K562 (cell line): Measurements from ENCODE around the gene RASSF7. TPM values are rescaled to one million over a fixed set of nuclear protein-coding genes. Genes with fewer than 3 reads are reported as not detected.

Experiments
- BHLHE40 ChIP-seq: IDR thresholded peaks from 2 replicates; pipeline ENCODE4 v1.6.1; 2011; ENCODE audit warnings: low read length, improper control_type of control experiment
- CEBPB ChIP-seq: fragments of 450-650 bp; IDR thresholded peaks from 2 replicates; pipeline ENCODE4 v1.6.1; 2016; ENCODE audit warnings: missing genetic modification characterization, missing compliant biosample characterization
- CEBPG ChIP-seq, 3 experiments: fragments of 200-800 bp in 1 of 3; sonication (Bioruptor generic) in 1 of 3; sonication (generic) in 1 of 3; formaldehyde crosslinking in 1 of 3; IDR thresholded peaks in 2 of 3; conservative IDR thresholded peaks in 1 of 3; 2 replicates each; pipeline versions ENCODE4 v1.6.1 to v1.8.0; 2016 to 2022; ENCODE audit warnings: missing compliant biosample characterization in 2 of 3, missing genetic modification characterization in 2 of 3, mild to moderate bottlenecking in 1 of 3, missing genetic modification reagents in 1 of 3
- DNMT1 ChIP-seq: fragments of 450-650 bp; IDR thresholded peaks from 2 replicates; pipeline ENCODE4 v1.6.1; 2016; ENCODE audit warnings: antibody characterized with exemption, mild to moderate bottlenecking
- JUN ChIP-seq, 2 experiments: sonication (generic) in 1 of 2; formaldehyde crosslinking in 1 of 2; IDR thresholded peaks; 2 replicates each; pipeline versions ENCODE4 v1.6.1 to v1.8.0; 2012 to 2022; ENCODE audit warnings: borderline replicate concordance in 2 of 2, mild to moderate bottlenecking in 2 of 2, improper control_type of control experiment in 1 of 2, low read depth in 1 of 2, low read length in 1 of 2, missing genetic modification reagents in 1 of 2
- JUND ChIP-seq, 2 experiments: IDR thresholded peaks; 2 replicates in 1 of 2; 3 replicates in 1 of 2; pipeline ENCODE4 v1.6.1; 2011; ENCODE audit warnings: borderline replicate concordance in 2 of 2, low read depth in 2 of 2, low read length in 2 of 2, improper control_type of control experiment in 1 of 2, missing biosample characterization in 1 of 2, missing genetic modification characterization in 1 of 2, missing genetic modification reagents in 1 of 2
- KHSRP ChIP-seq: fragments of 450-650 bp; IDR thresholded peaks from 2 replicates; pipeline ENCODE4 v1.6.1; 2017
- NRF1 ChIP-seq, 2 experiments: fragments of 450-650 bp; IDR thresholded peaks in 1 of 2; conservative IDR thresholded peaks in 1 of 2; 2 replicates each; pipeline ENCODE4 v1.6.1; 2014; ENCODE audit warnings: mild to moderate bottlenecking in 2 of 2
- RBM14 ChIP-seq: fragments of 200-400 bp; formaldehyde crosslinking; IDR thresholded peaks from 2 replicates; pipeline ENCODE4 v1.6.1; 2018; ENCODE audit warnings: low read depth, mild to moderate bottlenecking, low read length, moderate library complexity, borderline replicate concordance; ENCODE audit not compliant: insufficient read depth
- SMARCE1 ChIP-seq: fragments of 450-650 bp; IDR thresholded peaks from 2 replicates; pipeline ENCODE4 v1.7.1; 2016; ENCODE audit warnings: mild to moderate bottlenecking
- TRIM24 ChIP-seq, 2 experiments: fragments of 450-650 bp; IDR thresholded peaks; 2 replicates each; pipeline ENCODE4 v1.6.1; 2016
- ZNF316 ChIP-seq: fragments of 450-650 bp; IDR thresholded peaks from 2 replicates; pipeline ENCODE4 v1.6.1; 2016
- polyA plus RNA-seq, 8 experiments: library from polyadenylated mRNA; depleted of rRNA in 4 of 8; stranded (reverse) in 5 of 8; unstranded in 3 of 8; fragments of >200 nt; fragmentation: Nextera tagmentation in 2 of 8; fragmentation: Illumina TruSeq in 1 of 8; extraction: Ambion mirVana in 2 of 8; extraction: Trizol in 1 of 8; gene quantifications; 2 replicates each; pipeline versions ENCODE4 v1.2.1 to v1.2.3, GENCODE V29; 2011 to 2014; ENCODE audit warnings: inconsistent platforms in 1 of 8, missing spikeins in 1 of 8
- total RNA-seq, 7 experiments: library from RNA; depleted of rRNA in 6 of 7; stranded (reverse); fragments of >200 nt in 6 of 7; fragmentation: Illumina TruSeq in 2 of 7; extraction: Trizol in 2 of 7; gene quantifications; 2 replicates each; pipeline versions ENCODE4 v1.2.1 to v1.2.3, GENCODE V29; 2011 to 2021; ENCODE audit warnings: low replicate concordance in 1 of 7
- TF ChIP-seq, protein P1 (sequence below): fragments of 450-650 bp; IDR thresholded peaks from 2 replicates; pipeline ENCODE4 v1.6.1; 2018; ENCODE audit not compliant: partially characterized antibody
- TF ChIP-seq, protein P2 (sequence below), 2 experiments: fragments of 450-650 bp in 1 of 2; sonication (generic) in 1 of 2; formaldehyde crosslinking in 1 of 2; IDR thresholded peaks; 2 replicates each; pipeline versions ENCODE4 v1.7.1 to v1.9.0; 2016 to 2022; ENCODE audit warnings: inconsistent platforms in 1 of 2, mild to moderate bottlenecking in 1 of 2, missing genetic modification reagents in 1 of 2

RASSF7 gene
- total and polyA plus RNA-seq, 9 of the 15 experiments (the other 6 are each of a cell fraction or from before 2014, with no cell fraction given), result 0.41 to 45.2 (median 18.6) TPM

DNA sequence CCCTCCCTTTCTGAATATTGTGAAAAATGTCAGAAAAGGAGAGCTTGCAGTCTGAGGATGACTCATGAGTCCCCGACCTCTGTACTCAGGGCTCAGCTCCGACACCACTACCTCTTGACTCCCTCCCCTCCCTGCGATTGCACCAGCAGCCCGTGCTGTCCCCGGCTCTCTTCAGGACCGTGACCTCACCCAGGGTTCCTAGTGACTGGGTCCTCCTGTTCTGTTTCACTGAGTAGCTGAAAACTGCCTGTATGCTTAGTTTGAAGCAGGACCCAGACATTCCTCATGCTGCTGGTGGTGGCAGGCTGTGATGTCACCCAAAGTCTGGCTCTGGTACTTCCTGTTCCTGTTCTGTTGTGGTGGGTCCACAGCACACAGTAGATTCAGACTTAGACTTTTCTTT lies 27.2 kb downstream of the RASSF7 start (continued):
- peak; percentile 91 for TF ChIP-seq JUND (IDR thresholded peaks at IDR 0.05; ENCODE audit: borderline replicate concordance, low read depth, low read length)
- peak; percentile 82; the same call in 2 of the 3 replicates for TF ChIP-seq JUND (tag; IDR thresholded peaks at IDR 0.05; ENCODE audit: borderline replicate concordance, low read depth, low read length)
- TF ChIP-seq, protein P1, sequence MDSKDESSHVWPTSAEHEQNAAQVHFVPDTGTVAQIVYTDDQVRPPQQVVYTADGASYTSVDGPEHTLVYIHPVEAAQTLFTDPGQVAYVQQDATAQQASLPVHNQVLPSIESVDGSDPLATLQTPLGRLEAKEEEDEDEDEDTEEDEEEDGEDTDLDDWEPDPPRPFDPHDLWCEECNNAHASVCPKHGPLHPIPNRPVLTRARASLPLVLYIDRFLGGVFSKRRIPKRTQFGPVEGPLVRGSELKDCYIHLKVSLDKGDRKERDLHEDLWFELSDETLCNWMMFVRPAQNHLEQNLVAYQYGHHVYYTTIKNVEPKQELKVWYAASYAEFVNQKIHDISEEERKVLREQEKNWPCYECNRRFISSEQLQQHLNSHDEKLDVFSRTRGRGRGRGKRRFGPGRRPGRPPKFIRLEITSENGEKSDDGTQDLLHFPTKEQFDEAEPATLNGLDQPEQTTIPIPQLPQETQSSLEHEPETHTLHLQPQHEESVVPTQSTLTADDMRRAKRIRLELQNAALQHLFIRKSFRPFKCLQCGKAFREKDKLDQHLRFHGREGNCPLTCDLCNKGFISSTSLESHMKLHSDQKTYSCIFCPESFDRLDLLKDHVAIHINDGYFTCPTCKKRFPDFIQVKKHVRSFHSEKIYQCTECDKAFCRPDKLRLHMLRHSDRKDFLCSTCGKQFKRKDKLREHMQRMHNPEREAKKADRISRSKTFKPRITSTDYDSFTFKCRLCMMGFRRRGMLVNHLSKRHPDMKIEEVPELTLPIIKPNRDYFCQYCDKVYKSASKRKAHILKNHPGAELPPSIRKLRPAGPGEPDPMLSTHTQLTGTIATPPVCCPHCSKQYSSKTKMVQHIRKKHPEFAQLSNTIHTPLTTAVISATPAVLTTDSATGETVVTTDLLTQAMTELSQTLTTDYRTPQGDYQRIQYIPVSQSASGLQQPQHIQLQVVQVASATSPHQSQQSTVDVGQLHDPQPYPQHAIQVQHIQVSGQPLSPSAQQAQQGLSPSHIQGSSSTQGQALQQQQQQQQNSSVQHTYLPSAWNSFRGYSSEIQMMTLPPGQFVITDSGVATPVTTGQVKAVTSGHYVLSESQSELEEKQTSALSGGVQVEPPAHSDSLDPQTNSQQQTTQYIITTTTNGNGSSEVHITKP, result peak; percentile 50
- peak; percentile 42 to 44; a peak in 2 of 4 replicates for TF ChIP-seq NRF1 (conservative IDR thresholded peaks at IDR 0.05 in 1 of 2, IDR thresholded peaks at IDR 0.05 in 1 of 2)
- no peak for TF ChIP-seq KHSRP
- no peak for TF ChIP-seq RBM14
- peak; percentile 11; the same call in 1 of the 2 replicates for TF ChIP-seq ZNF316
- TF ChIP-seq, protein P2, sequence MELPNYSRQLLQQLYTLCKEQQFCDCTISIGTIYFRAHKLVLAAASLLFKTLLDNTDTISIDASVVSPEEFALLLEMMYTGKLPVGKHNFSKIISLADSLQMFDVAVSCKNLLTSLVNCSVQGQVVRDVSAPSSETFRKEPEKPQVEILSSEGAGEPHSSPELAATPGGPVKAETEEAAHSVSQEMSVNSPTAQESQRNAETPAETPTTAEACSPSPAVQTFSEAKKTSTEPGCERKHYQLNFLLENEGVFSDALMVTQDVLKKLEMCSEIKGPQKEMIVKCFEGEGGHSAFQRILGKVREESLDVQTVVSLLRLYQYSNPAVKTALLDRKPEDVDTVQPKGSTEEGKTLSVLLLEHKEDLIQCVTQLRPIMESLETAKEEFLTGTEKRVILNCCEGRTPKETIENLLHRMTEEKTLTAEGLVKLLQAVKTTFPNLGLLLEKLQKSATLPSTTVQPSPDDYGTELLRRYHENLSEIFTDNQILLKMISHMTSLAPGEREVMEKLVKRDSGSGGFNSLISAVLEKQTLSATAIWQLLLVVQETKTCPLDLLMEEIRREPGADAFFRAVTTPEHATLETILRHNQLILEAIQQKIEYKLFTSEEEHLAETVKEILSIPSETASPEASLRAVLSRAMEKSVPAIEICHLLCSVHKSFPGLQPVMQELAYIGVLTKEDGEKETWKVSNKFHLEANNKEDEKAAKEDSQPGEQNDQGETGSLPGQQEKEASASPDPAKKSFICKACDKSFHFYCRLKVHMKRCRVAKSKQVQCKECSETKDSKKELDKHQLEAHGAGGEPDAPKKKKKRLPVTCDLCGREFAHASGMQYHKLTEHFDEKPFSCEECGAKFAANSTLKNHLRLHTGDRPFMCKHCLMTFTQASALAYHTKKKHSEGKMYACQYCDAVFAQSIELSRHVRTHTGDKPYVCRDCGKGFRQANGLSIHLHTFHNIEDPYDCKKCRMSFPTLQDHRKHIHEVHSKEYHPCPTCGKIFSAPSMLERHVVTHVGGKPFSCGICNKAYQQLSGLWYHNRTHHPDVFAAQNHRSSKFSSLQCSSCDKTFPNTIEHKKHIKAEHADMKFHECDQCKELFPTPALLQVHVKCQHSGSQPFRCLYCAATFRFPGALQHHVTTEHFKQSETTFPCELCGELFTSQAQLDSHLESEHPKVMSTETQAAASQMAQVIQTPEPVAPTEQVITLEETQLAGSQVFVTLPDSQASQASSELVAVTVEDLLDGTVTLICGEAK (IDR thresholded peaks at IDR 0.05), result peak; percentile 54
- TF ChIP-seq, protein P2 (CRISPR knock-in tag; IDR thresholded peaks at IDR 0.05), result no peak
- TF ChIP-seq CEBPB (tag), result peak; percentile 84
- TF ChIP-seq TRIM24 (IDR thresholded peaks at IDR 0.05), result 0 out of 4 replicates have a peak, but pooled peaks of 1 of the 2 experiments have one; percentile 8
- peak; percentile 91 for TF ChIP-seq BHLHE40
- peak; percentile 92 for TF ChIP-seq CEBPG (CRISPR knock-in tag; IDR thresholded peaks at IDR 0.05)
- TF ChIP-seq CEBPG (tag; conservative IDR thresholded peaks at IDR 0.05 in 1 of 2, IDR thresholded peaks at IDR 0.05 in 1 of 2), result peak in 1 of 2 experiments; percentile 68; a peak in 2 of 4 replicates
- 0 out of 2 replicates have a peak, but pooled peaks have one; percentile 36 for TF ChIP-seq SMARCE1
- no peak for TF ChIP-seq DNMT1
- TF ChIP-seq JUN (IDR thresholded peaks at IDR 0.05; ENCODE audit: borderline replicate concordance, low read depth, low read length), result peak; percentile 73; the same call in 1 of the 2 replicates
- TF ChIP-seq JUN (CRISPR knock-in tag; IDR thresholded peaks at IDR 0.05; ENCODE audit: borderline replicate concordance), result 0 out of 2 replicates have a peak, but pooled peaks have one; percentile 51
